Thymus (tissue), 11 donors: ENCODE results near the gene INPP5A. TPM values are rescaled to one million over a fixed set of nuclear protein-coding genes. Genes with fewer than 3 reads are reported as not detected.
A peak's percentile ranks its signal among the peaks of the same experiment; 100 is the strongest.
"Not testable (repeated sequence)": the region's sequence is repeated elsewhere in the genome, so short reads cannot be mapped to it uniquely, and the experiment has no call there.

Experiments used
- DNase-seq, 9 donors: peaks; one replicate each; pipeline ENCODE4 v3.0.0-alpha.2; 2013; ENCODE audit warnings: low spot score in 9 of 9, low read depth in 6 of 9, missing footprints in 1 of 9
- H3K27ac ChIP-seq, 2 donors: one replicate each; pipeline ENCODE4 v1.5.1; 2013; ENCODE audit warnings: control low read depth in 1 of 2, low read depth in 1 of 2, low read length in 1 of 2, mild to moderate bottlenecking in 1 of 2, moderate library complexity in 1 of 2
- H3K27me3 ChIP-seq, 2 donors: one replicate each; pipeline ENCODE4 v1.5.1; 2013; ENCODE audit warnings: low read length in 1 of 2; ENCODE audit not compliant: control insufficient read depth in 2 of 2, insufficient read depth in 1 of 2
- H3K36me3 ChIP-seq, 2 donors: one replicate each; pipeline ENCODE4 v1.5.1; 2013; ENCODE audit warnings: low read length in 1 of 2, mild to moderate bottlenecking in 1 of 2, moderate library complexity in 1 of 2; ENCODE audit not compliant: control insufficient read depth in 2 of 2, insufficient read depth in 2 of 2
- H3K4me1 ChIP-seq, 2 donors: one replicate each; pipeline ENCODE4 v1.5.1; 2013; ENCODE audit warnings: low read length in 2 of 2; ENCODE audit not compliant: control insufficient read depth in 2 of 2, insufficient read depth in 2 of 2
- H3K4me3 ChIP-seq, 2 donors: one replicate each; pipeline ENCODE4 v1.5.1; 2013; ENCODE audit warnings: low read length in 2 of 2, control low read depth in 1 of 2, mild to moderate bottlenecking in 1 of 2
- H3K9me3 ChIP-seq, 2 donors: one replicate each; pipeline ENCODE4 v1.5.1; 2013; ENCODE audit warnings: low read length in 1 of 2, mild to moderate bottlenecking in 1 of 2; ENCODE audit not compliant: control insufficient read depth in 2 of 2, insufficient read depth in 1 of 2
- WGBS: extraction: QIAGEN DNeasy Blood & Tissue Kit; methylation state at CpG from one replicate; pipeline ENCODE4 v1.1.7; 2013; 5-methylcytosine and 5-hydroxymethylcytosine counted together
- polyA plus RNA-seq: library from polyadenylated mRNA; stranded (reverse); fragments of 200-250 nt; gene quantifications from one replicate; pipeline ENCODE4 v1.2.3, GENCODE V29; 2013
- total RNA-seq: library from RNA; stranded (reverse); fragments of 120-200 nt; gene quantifications from one replicate; pipeline ENCODE4 v1.2.4, GENCODE V29; 2013
- donor health status: healthy.

INPP5A gene
- total and polyA plus RNA-seq, 2 donors: 11.0 to 14.6 TPM

GRCh38 chr10:132550366-132551092 is 12.9 kb downstream of the INPP5A start:
- Histone ChIP-seq H3K27me3 (no peaks in the 10 kb centered on the region), H3K4me1 (peaks cover 31 to 65% of the 10 kb centered on the region in 2 donors), H3K9me3 (peaks cover 0 to 8% of the 10 kb centered on the region in 2 donors), H3K4me3 (no peak overlapping the region), H3K27ac (peak overlapping the region in 1 of 2 donors; percentile 95), H3K36me3 (no peaks in the 10 kb centered on the region)
- whole genome bisulfite sequencing: 78% methylated on average over 20 of the region's 20 CpGs
- DNase-seq: peak in 1 of 9 donors; percentile 54

GRCh38 chr10:132551093-132551807 is 13.7 kb downstream of the INPP5A start:
- no peaks in the 10 kb centered on the region for H3K36me3 ChIP-seq
- DNase-seq: peak in 4 of 9 donors; percentile 59 to 85 (median 67)
- peaks cover 36 to 66% of the 10 kb centered on the region in 2 donors for H3K4me1 ChIP-seq
- H3K9me3 ChIP-seq: peaks cover 0 to 8% of the 10 kb centered on the region in 2 donors
- peak overlapping the region; percentile 81 to 95 for H3K27ac ChIP-seq
- no peaks in the 10 kb centered on the region for H3K27me3 ChIP-seq
- 6% methylated on average over 15 of the region's 15 CpGs for WGBS
- H3K4me3 ChIP-seq: peak overlapping the region; percentile 37 to 39

DNA sequence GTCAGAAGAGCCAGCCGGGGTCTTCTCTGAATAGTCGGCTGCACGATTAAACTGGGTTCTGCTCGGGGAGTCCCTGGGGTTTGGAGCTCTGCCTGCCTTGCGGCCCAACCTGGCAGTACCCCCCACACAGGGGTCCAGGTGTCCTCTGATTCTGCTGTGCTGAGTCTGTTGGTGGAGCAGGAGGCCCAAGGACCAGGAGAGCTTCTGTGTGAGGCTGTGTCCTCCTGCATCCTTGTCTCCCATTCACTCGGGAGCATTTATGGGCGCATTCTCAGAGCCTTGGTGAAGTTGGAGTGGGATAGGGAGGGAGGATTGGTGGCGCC is 14.2 kb downstream of the INPP5A start:
- DNase-seq: no peak
- Histone ChIP-seq H3K36me3 (no peaks in the 10 kb centered on the region), H3K27me3 (no peaks in the 10 kb centered on the region), H3K9me3 (peaks cover 0 to 8% of the 10 kb centered on the region in 2 donors), H3K4me1 (peaks cover 33 to 63% of the 10 kb centered on the region in 2 donors), H3K4me3 (peak overlapping the region; percentile 37 to 39), H3K27ac (peak overlapping the region; percentile 81 to 95)
- WGBS: 41% methylated on average over 8 of the region's 8 CpGs

DNA sequence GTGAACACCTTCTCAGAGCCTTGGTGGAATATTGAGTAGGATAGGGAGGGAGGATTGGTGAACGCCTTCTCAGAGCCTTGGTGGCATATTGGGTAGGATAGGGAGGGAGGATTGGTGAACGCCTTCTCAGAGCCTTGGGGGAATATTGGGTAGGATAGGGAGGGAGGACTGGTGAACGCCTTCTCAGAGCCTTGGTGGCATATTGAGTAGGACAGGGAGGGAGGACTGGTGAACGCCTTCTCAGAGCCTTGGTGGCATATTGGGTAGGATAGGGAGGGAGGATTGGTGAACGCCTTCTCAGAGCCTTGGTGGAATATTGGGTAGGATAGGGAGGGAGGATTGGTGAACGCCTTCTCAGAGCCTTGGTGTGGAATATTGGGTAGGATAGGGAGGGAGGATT is 15.0 kb downstream of the INPP5A start:
- not testable (repeated sequence) for H3K9me3 ChIP-seq, H3K27ac ChIP-seq, H3K27me3 ChIP-seq, H3K36me3 ChIP-seq, DNase-seq, H3K4me3 ChIP-seq
- peaks cover 30 to 57% of the 10 kb centered on the region in 2 donors for H3K4me1 ChIP-seq
- 95% methylated on average over 6 of the region's 6 CpGs for WGBS

DNA sequence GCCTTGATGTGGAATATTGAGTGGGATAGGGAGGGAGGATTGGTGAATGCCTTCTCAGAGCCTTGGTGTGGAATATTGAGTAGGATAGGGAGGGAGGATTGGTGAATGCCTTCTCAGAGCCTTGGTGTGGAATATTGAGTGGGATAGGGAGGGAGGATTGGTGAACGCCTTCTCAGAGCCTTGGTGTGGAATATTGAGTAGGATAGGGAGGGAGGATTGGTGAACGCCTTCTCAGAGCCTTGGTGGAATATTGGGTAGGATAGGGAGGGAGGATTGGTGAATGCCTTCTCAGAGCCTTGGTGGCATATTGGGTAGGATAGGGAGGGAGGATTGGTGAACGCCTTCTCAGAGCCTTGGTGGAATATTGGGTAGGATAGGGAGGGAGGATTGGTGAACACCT is 16.0 kb downstream of the INPP5A start:
- H3K27ac ChIP-seq, DNase-seq, H3K9me3 ChIP-seq, H3K4me3 ChIP-seq, H3K27me3 ChIP-seq, H3K36me3 ChIP-seq: not testable (repeated sequence)
- H3K4me1 ChIP-seq: peaks cover 30 to 57% of the 10 kb centered on the region in 2 donors
- 97% methylated on average over 3 of the region's 3 CpGs for WGBS

- Histone ChIP-seq H3K4me1 (peaks cover 30 to 54% of the 10 kb centered on the region in 2 donors), H3K4me3 (no peak overlapping the region), H3K36me3 (no peaks in the 10 kb centered on the region), H3K27ac (no peak overlapping the region), H3K9me3 (peaks cover 0 to 4% of the 10 kb centered on the region in 2 donors), H3K27me3 (no peaks in the 10 kb centered on the region)
- WGBS: 93% methylated on average over 19 of the region's 19 CpGs
- no peak for DNase-seq
Measured at GRCh38 chr10:132554053-132554990, 16.7 kb downstream of the INPP5A start.

- H3K4me3 ChIP-seq: no peak overlapping the region
- H3K27ac ChIP-seq: no peak overlapping the region
- H3K4me1 ChIP-seq: peaks cover 32 to 56% of the 10 kb centered on the region in 2 donors
Measured at GRCh38 chr10:132554991-132555647, 17.5 kb downstream of the INPP5A start.

DNA sequence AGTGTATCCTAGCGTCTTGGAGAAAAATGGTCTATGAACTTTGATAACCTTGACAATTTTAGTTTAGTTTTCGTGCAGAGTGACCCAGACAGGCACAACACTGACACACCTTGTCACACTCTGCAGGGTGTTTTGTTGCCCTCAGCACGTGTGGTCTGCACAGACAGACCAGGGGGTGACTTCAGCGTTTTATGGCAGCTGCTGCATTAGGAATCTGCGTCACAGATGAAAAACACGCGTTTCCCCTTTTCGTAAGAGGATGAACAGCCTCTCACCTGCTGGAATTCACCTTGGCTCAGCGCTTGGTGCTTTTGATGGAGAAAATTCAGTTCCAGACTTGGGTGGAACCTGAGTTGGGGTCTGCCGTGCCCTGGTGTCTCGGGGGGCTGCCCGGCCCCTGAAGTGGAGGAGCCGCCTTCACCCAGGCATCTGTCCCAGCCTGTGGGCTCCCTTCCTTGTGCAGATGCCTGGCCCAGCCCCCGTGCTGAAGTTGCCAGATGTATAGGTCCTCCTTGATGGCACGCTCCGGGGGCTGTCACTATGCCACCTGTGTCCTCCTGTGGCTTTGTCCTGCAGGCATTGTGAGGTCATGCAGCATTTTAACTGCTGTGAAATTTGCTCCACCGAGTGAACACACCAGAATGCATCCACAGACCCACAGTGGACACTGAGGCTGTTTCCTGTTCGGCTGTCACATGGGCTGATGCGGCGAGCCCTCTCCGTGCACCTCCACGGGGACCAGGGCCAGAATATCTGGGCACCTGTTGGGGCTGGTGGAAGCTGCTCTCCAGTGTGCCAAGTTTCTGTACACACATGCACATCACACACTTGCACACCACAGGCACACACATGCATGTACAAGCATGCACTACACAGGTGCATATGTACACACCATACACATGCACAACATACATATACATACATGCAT is 18.3 kb downstream of the INPP5A start:
- 65% methylated on average over 22 of the region's 22 CpGs for WGBS
- no peaks in the 10 kb centered on the region for H3K36me3 ChIP-seq
- H3K9me3 ChIP-seq: no peaks in the 10 kb centered on the region
- H3K27ac ChIP-seq: peak overlapping the region in 1 of 2 donors; percentile 45
- peaks cover 30 to 55% of the 10 kb centered on the region in 2 donors for H3K4me1 ChIP-seq
- no peak for DNase-seq
- H3K27me3 ChIP-seq: no peaks in the 10 kb centered on the region
- no peak overlapping the region for H3K4me3 ChIP-seq

More at GRCh38 chr10:132554991-132555647, 17.5 kb downstream of the INPP5A start:
- H3K36me3 ChIP-seq: no peaks in the 10 kb centered on the region
- no peaks in the 10 kb centered on the region for H3K9me3 ChIP-seq
- peak in 4 of 9 donors; percentile 52 to 81 (median 62) for DNase-seq
- no peaks in the 10 kb centered on the region for H3K27me3 ChIP-seq
- 45% methylated on average over 18 of the region's 18 CpGs for WGBS
